Uterus (tissue), 4 donors: ENCODE measurements around the gene ASTN1. TPM values are rescaled to one million over a fixed set of nuclear protein-coding genes. Genes with fewer than 3 reads are reported as not detected.

Experiments
- DNase-seq, 2 donors: peaks; one replicate each; pipeline ENCODE4 v3.0.0-alpha.2; 2019 to 2020
- H3K27ac ChIP-seq, 2 donors: fragments of 200-600 bp; sonication (generic); 1 replicate in 1 of 2; 2 replicates in 1 of 2; pipeline ENCODE4 v1.5.1; 2016 to 2018
- H3K27me3 ChIP-seq, 2 donors: fragments of 200-600 bp; sonication (generic); one replicate each; pipeline ENCODE4 v1.5.1; 2018 to 2019; ENCODE audit warnings: control low read depth in 1 of 2
- H3K36me3 ChIP-seq, 2 donors: fragments of 200-600 bp; sonication (generic); one replicate each; pipeline ENCODE4 v1.5.1; 2019; ENCODE audit warnings: control low read depth in 1 of 2
- H3K4me1 ChIP-seq, 2 donors: fragments of 200-600 bp; sonication (generic); one replicate each; pipeline ENCODE4 v1.5.1; 2018 to 2019; ENCODE audit warnings: control low read depth in 1 of 2
- H3K4me3 ChIP-seq, 2 donors: fragments of 200-600 bp; sonication (generic); 1 replicate in 1 of 2; 2 replicates in 1 of 2; pipeline ENCODE4 v1.5.1; 2018 to 2019; ENCODE audit warnings: mild to moderate bottlenecking in 1 of 2
- H3K9me3 ChIP-seq, 2 donors: fragments of 200-600 bp; sonication (generic); one replicate each; pipeline ENCODE4 v1.5.1; 2019; ENCODE audit warnings: control low read depth in 1 of 2
- CTCF ChIP-seq, 4 experiments: fragments of 200-600 bp in 2 of 4; fragments of 450-650 bp in 2 of 4; sonication (generic) in 2 of 4; IDR thresholded peaks; one replicate each; pipeline ENCODE4 v1.5.1; 2016 to 2019; ENCODE audit warnings: antibody characterized with exemption in 4 of 4, mild to moderate bottlenecking in 2 of 4, moderate library complexity in 1 of 4
- POLR2A ChIP-seq, 2 donors: fragments of 450-650 bp; IDR thresholded peaks; one replicate each; pipeline ENCODE4 v1.6.1; 2016; ENCODE audit warnings: antibody characterized with exemption in 2 of 2, mild to moderate bottlenecking in 1 of 2, moderate library complexity in 1 of 2
- intact Hi-C: fragments of 100-400 bp; cut with DNase I; formaldehyde crosslinking; loops from one replicate; pipeline ENCODE4 v1.15.1; 2023; ENCODE audit warnings: low total_unique reads
- total RNA-seq, 4 donors: library from RNA; depleted of rRNA in 3 of 4; stranded (reverse); fragments of >200 nt in 3 of 4; gene quantifications; one replicate each; pipeline versions ENCODE4 v1.1.0 to v1.2.4, GENCODE V29; 2014 to 2023
- donor health status: DM: yes; HTN: yes; CAD: no.

The ASTN1 gene
- total RNA-seq, 4 donors from 2014 or later = 0.29 to 42.7 (median 2.5) TPM

DNA sequence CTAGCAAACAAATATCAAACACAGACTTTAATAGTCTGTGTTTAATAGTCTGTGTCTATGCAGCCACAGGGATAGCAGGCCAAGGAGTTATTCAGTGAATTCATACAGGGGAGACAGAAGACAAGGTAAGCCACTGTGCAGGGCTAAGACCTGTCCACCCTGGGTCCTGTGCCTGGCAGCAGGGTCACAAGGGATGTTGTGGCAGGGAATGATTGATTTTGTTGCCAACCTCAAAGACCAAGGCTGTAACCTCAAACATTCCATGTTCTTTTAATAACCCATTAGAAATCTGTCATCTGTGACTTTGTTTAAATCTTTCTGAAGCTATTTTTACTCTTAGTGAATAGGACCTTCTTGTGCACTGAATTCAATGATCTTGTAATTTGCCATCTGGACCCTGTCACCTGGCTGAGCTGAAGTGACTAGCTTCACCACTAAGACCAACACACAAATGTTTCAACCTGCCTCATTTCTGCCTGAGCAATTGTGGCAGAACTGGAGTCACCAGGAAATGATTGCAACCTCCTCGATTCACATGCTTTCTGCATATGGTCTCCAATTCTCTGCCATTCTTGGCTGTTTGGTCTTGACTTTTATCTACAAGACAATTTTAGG is 154.2 kb downstream of the ASTN1 start:
- intact Hi-C loops = no loop called here
- H3K4me1 ChIP-seq = no peaks in the 10 kb centered on the region
- H3K9me3 ChIP-seq = no peaks in the 10 kb centered on the region
- no peaks in the 10 kb centered on the region for H3K36me3 ChIP-seq
- no peak overlapping the region for H3K4me3 ChIP-seq
- no peaks in the 10 kb centered on the region for H3K27me3 ChIP-seq
- no peak for TF ChIP-seq POLR2A (IDR thresholded peaks at IDR 0.05)
- no peak for TF ChIP-seq CTCF (IDR thresholded peaks at IDR 0.05)
- DNase-seq = no peak
- no peak overlapping the region for H3K27ac ChIP-seq

DNA sequence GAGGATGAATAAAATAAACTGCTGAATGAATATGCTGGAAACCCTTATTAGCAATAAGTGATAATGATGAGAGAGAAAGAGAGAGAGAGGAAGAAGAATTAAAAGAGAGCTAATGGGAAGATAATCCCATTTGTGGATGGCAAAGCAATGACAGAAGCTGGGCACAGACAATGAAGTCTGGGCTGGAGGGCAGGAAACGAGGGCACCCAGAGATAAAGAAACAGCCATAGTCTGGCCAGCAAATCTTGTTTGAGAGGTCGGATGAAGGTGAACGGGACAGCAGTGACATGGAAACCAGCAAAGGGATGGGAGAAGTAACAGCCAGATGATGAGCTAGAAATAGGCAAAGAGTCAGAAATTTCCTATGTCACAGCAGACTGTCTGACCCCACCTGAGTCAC is 155.9 kb downstream of the ASTN1 start:
- Histone ChIP-seq H3K9me3 (no peaks in the 10 kb centered on the region), H3K4me3 (no peak overlapping the region), H3K27ac (no peak overlapping the region), H3K4me1 (no peaks in the 10 kb centered on the region), H3K27me3 (no peaks in the 10 kb centered on the region), H3K36me3 (no peaks in the 10 kb centered on the region)
- DNase-seq = no peak
- intact Hi-C loops = no loop called here
- TF ChIP-seq CTCF (IDR thresholded peaks at IDR 0.05) (no peak), POLR2A (IDR thresholded peaks at IDR 0.05) (no peak)

- no peaks in the 10 kb centered on the region for H3K36me3 ChIP-seq
- TF ChIP-seq CTCF (IDR thresholded peaks at IDR 0.05) = no peak
- TF ChIP-seq POLR2A (IDR thresholded peaks at IDR 0.05) = no peak
- no peak for DNase-seq
- intact Hi-C loops = no loop called here
- no peaks in the 10 kb centered on the region for H3K27me3 ChIP-seq
- no peak overlapping the region for H3K4me3 ChIP-seq
- no peaks in the 10 kb centered on the region for H3K9me3 ChIP-seq
- no peak overlapping the region for H3K27ac ChIP-seq
- no peaks in the 10 kb centered on the region for H3K4me1 ChIP-seq
Measured at GRCh38 chr1:177007437-177008161, 156.9 kb downstream of the ASTN1 start.

- no peak for TF ChIP-seq POLR2A (IDR thresholded peaks at IDR 0.05)
- Histone ChIP-seq H3K27me3 (no peaks in the 10 kb centered on the region), H3K4me3 (no peak overlapping the region), H3K9me3 (no peaks in the 10 kb centered on the region), H3K4me1 (no peaks in the 10 kb centered on the region), H3K27ac (no peak overlapping the region), H3K36me3 (no peaks in the 10 kb centered on the region)
- intact Hi-C loops = no loop called here
- no peak for DNase-seq
Measured at GRCh38 chr1:177002891-177003290, 161.6 kb downstream of the ASTN1 start.

DNA sequence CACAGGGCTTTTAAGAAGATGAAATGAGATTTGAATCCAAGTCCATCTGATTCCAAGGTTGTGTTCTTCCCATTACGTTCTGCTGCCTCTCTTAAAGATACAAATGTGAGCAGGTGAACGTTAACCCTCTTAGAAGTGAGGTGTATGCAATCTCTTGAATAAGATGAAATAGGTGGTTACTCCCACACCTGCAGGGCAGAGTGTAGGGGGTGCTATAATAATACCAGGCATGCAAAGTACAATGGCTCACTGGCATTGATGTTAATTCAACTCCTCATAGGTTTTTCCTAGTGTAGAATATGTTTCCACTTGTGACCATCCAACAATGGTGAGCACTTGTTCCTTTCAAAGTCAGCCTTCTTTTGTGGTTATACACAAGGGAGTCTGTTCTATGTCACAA is 163.0 kb downstream of the ASTN1 start:
- intact Hi-C loops = no loop called here
- H3K27ac ChIP-seq = no peak overlapping the region
- H3K27me3 ChIP-seq = no peaks in the 10 kb centered on the region
- no peaks in the 10 kb centered on the region for H3K4me1 ChIP-seq
- no peak for DNase-seq
- no peaks in the 10 kb centered on the region for H3K9me3 ChIP-seq
- H3K36me3 ChIP-seq = no peaks in the 10 kb centered on the region
- H3K4me3 ChIP-seq = no peak overlapping the region
- TF ChIP-seq CTCF (IDR thresholded peaks at IDR 0.05) (no peak), POLR2A (IDR thresholded peaks at IDR 0.05) (no peak)
